Right lobe of liver (tissue), 4 donors: ENCODE data around the gene XRCC2.

Experiments
- POLR2A ChIP-seq: fragments of 450-650 bp; IDR thresholded peaks from one replicate; pipeline ENCODE4 v1.6.1; 2017; ENCODE audit warnings: antibody characterized with exemption, mild to moderate bottlenecking
- TF ChIP-seq, protein P1 (sequence below), 4 donors: fragments of 200-600 bp in 3 of 4; fragments of 450-650 bp in 1 of 4; IDR thresholded peaks; one replicate each; pipeline versions ENCODE4 v1.5.1 to v1.8.0; 2016 to 2022; ENCODE audit warnings: antibody characterized with exemption in 4 of 4, mild to moderate bottlenecking in 2 of 4
- donor health status: DM: no; HTN: no; CAD: no.
- donor health status: DM: no; HTN: no; CAD: no.
- donor health status: DM: no; HTN: yes; CAD: no.

DNA sequence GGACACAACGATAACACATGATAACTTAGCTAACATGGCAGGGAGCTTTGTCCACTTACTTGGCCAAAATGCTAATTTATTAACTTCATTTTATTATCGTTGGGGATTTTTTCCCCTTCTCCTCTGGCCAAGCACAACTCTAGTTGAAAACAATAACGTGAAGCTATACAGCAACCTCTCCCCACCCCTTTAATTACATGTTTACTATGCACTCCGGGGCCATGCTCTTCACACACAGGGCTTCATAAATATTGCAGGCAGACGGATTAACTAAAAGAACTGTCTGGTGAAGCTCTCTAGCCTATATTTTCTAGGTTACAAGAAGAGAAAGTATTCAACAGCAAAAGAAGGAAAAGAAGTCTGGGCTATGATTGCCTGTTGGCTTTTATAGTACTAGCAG, 51.7 kb downstream of the XRCC2 start:
- TF ChIP-seq, protein P1, sequence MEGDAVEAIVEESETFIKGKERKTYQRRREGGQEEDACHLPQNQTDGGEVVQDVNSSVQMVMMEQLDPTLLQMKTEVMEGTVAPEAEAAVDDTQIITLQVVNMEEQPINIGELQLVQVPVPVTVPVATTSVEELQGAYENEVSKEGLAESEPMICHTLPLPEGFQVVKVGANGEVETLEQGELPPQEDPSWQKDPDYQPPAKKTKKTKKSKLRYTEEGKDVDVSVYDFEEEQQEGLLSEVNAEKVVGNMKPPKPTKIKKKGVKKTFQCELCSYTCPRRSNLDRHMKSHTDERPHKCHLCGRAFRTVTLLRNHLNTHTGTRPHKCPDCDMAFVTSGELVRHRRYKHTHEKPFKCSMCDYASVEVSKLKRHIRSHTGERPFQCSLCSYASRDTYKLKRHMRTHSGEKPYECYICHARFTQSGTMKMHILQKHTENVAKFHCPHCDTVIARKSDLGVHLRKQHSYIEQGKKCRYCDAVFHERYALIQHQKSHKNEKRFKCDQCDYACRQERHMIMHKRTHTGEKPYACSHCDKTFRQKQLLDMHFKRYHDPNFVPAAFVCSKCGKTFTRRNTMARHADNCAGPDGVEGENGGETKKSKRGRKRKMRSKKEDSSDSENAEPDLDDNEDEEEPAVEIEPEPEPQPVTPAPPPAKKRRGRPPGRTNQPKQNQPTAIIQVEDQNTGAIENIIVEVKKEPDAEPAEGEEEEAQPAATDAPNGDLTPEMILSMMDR (IDR thresholded peaks at IDR 0.05): no peak
- TF ChIP-seq POLR2A: no peak
